DND-41 (cell line): Measurements from ENCODE around the gene SYDE2.

Experiments
- CTCF ChIP-seq: IDR thresholded peaks from 2 replicates; pipeline ENCODE4 v1.5.1; 2012; ENCODE audit warnings: borderline replicate concordance, low read length, moderate library complexity, mild to moderate bottlenecking; ENCODE audit not compliant: poor library complexity, severe bottlenecking; ENCODE audit errors: extremely low read depth
- EZH2 ChIP-seq: IDR thresholded peaks from 3 replicates; pipeline ENCODE4 v1.6.1; 2012; ENCODE audit warnings: borderline replicate concordance, low read depth, mild to moderate bottlenecking, moderate library complexity, low read length, inconsistent platforms; ENCODE audit not compliant: severe bottlenecking

GRCh38 chr1:85203573-85204171 lies 2.9 kb upstream of the SYDE2 start:
- TF ChIP-seq EZH2 (no peak), CTCF (no peak)
